ENCODE data around the gene PLEKHA3.

Gene PLEKHA3

GRCh38 chr2:178482437-178482836 lies 2.2 kb downstream of the PLEKHA3 start:
- H3K9ac ChIP-seq, result no peak overlapping the region
- no peak overlapping the region for H3K4me3 ChIP-seq (ENCODE audit: low read depth, low read length)
- peaks cover 3% of the 10 kb centered on the region for H3K4me1 ChIP-seq
- no peaks in the 10 kb centered on the region for H3K27me3 ChIP-seq (ENCODE audit: control insufficient read depth, insufficient read depth, low read length)
- no peak overlapping the region for H2AFZ ChIP-seq
- no peaks in the 10 kb centered on the region for H3K9me3 ChIP-seq (ENCODE audit: control insufficient read depth, low read length)
- no peaks in the 10 kb centered on the region for H3K36me3 ChIP-seq (ENCODE audit: control insufficient read depth, insufficient read depth, low read length)
- H3K79me2 ChIP-seq, result peaks cover 24% of the 10 kb centered on the region
- peak overlapping the region; percentile 27 for H3K4me2 ChIP-seq (ENCODE audit: low read length)
- TF ChIP-seq, protein P1, sequence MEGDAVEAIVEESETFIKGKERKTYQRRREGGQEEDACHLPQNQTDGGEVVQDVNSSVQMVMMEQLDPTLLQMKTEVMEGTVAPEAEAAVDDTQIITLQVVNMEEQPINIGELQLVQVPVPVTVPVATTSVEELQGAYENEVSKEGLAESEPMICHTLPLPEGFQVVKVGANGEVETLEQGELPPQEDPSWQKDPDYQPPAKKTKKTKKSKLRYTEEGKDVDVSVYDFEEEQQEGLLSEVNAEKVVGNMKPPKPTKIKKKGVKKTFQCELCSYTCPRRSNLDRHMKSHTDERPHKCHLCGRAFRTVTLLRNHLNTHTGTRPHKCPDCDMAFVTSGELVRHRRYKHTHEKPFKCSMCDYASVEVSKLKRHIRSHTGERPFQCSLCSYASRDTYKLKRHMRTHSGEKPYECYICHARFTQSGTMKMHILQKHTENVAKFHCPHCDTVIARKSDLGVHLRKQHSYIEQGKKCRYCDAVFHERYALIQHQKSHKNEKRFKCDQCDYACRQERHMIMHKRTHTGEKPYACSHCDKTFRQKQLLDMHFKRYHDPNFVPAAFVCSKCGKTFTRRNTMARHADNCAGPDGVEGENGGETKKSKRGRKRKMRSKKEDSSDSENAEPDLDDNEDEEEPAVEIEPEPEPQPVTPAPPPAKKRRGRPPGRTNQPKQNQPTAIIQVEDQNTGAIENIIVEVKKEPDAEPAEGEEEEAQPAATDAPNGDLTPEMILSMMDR (IDR thresholded peaks at IDR 0.05), result no peak
- H3K27ac ChIP-seq, result no peak overlapping the region

- peaks cover 3% of the 10 kb centered on the region for H3K4me1 ChIP-seq
- peaks cover 24% of the 10 kb centered on the region for H3K79me2 ChIP-seq
- TF ChIP-seq, protein P1 (IDR thresholded peaks at IDR 0.05), result no peak
- H3K27ac ChIP-seq, result no peak overlapping the region
- no peak overlapping the region for H3K9ac ChIP-seq
- no peaks in the 10 kb centered on the region for H3K27me3 ChIP-seq (ENCODE audit: control insufficient read depth, insufficient read depth, low read length)
- no peak overlapping the region for H3K4me3 ChIP-seq (ENCODE audit: low read depth, low read length)
- H3K9me3 ChIP-seq (ENCODE audit: control insufficient read depth, low read length), result no peaks in the 10 kb centered on the region
- H3K36me3 ChIP-seq (ENCODE audit: control insufficient read depth, insufficient read depth, low read length), result no peaks in the 10 kb centered on the region
- no peak overlapping the region for H3K4me2 ChIP-seq (ENCODE audit: low read length)
- no peak overlapping the region for H2AFZ ChIP-seq
Observed at GRCh38 chr2:178484245-178485041, 4.2 kb downstream of the PLEKHA3 start.

GRCh38 chr2:178485356-178485755 lies 5.1 kb downstream of the PLEKHA3 start:
- Histone ChIP-seq H3K4me2 (ENCODE audit: low read length) (no peak overlapping the region), H3K9ac (no peak overlapping the region), H3K9me3 (ENCODE audit: control insufficient read depth, low read length) (no peaks in the 10 kb centered on the region), H3K4me3 (ENCODE audit: low read depth, low read length) (no peak overlapping the region), H3K4me1 (no peaks in the 10 kb centered on the region), H3K79me2 (peaks cover 24% of the 10 kb centered on the region), H3K27ac (no peak overlapping the region), H3K36me3 (ENCODE audit: control insufficient read depth, insufficient read depth, low read length) (no peaks in the 10 kb centered on the region), H2AFZ (no peak overlapping the region), H3K27me3 (ENCODE audit: control insufficient read depth, insufficient read depth, low read length) (no peaks in the 10 kb centered on the region)
- TF ChIP-seq, protein P1 (IDR thresholded peaks at IDR 0.05), result no peak

DNA sequence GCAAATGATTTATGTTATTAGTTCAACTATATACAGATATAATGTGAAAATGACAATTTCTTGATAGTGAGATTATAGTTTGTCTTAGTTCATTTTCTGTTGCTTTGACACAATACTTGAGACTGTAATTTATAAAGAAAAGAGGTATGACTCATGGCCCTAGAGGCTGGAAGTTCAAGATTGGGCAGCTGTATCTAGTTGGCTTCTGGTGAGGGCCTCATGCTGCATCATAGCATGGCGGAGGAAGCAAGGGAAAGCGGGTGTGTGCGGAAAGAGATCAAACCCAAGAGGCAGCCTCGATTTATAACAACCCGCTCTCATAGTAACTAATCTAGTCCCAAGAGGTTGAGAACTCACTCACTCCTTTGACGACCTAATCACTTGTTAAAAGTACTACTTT lies 11.4 kb downstream of the PLEKHA3 start:
- Histone ChIP-seq H3K27me3 (ENCODE audit: control insufficient read depth, insufficient read depth, low read length) (no peaks in the 10 kb centered on the region), H3K27ac (no peak overlapping the region), H3K9me3 (ENCODE audit: control insufficient read depth, low read length) (no peaks in the 10 kb centered on the region), H3K4me3 (ENCODE audit: low read depth, low read length) (no peak overlapping the region), H3K36me3 (ENCODE audit: control insufficient read depth, insufficient read depth, low read length) (no peaks in the 10 kb centered on the region), H3K79me2 (no peaks in the 10 kb centered on the region), H3K4me2 (ENCODE audit: low read length) (no peak overlapping the region), H2AFZ (no peak overlapping the region), H3K9ac (no peak overlapping the region), H3K4me1 (no peaks in the 10 kb centered on the region)
- TF ChIP-seq, protein P1 (IDR thresholded peaks at IDR 0.05), result no peak

DNA sequence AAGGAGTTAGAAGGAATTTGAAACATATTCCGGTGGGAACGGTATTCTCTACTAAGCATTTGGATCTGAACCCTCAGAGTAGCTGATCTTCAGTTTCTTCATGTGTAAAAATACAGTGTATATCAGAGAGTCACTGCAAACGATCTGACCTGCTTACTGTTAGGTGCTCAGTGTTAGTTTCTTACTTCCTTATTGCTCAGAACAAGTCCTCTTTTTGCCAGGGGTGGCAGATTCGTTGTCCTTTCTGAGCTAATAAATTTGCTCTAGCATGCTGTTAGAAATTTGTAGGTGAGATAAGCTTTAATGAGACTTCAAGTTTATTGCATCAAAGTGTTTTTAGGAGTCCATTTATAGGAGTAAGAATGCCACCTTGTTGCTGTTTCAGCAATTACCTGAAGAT lies 15.8 kb downstream of the PLEKHA3 start:
- Histone ChIP-seq H3K36me3 (ENCODE audit: control insufficient read depth, insufficient read depth, low read length) (no peaks in the 10 kb centered on the region), H3K27ac (no peak overlapping the region)

More for the DNA sequence above, 15.8 kb downstream of the PLEKHA3 start:
- no peaks in the 10 kb centered on the region for H3K9me3 ChIP-seq (ENCODE audit: control insufficient read depth, low read length)
- H3K4me2 ChIP-seq (ENCODE audit: low read length), result no peak overlapping the region
- H3K27me3 ChIP-seq (ENCODE audit: control insufficient read depth, insufficient read depth, low read length), result no peaks in the 10 kb centered on the region
- no peak overlapping the region for H3K4me3 ChIP-seq (ENCODE audit: low read depth, low read length)
- no peak overlapping the region for H2AFZ ChIP-seq
- TF ChIP-seq, protein P1 (IDR thresholded peaks at IDR 0.05), result no peak
- H3K79me2 ChIP-seq, result peaks cover under 1% of the 10 kb centered on the region
- H3K4me1 ChIP-seq, result no peaks in the 10 kb centered on the region
- no peak overlapping the region for H3K9ac ChIP-seq
